ENCODE data around the gene NFU1.

Gene NFU1

DNA sequence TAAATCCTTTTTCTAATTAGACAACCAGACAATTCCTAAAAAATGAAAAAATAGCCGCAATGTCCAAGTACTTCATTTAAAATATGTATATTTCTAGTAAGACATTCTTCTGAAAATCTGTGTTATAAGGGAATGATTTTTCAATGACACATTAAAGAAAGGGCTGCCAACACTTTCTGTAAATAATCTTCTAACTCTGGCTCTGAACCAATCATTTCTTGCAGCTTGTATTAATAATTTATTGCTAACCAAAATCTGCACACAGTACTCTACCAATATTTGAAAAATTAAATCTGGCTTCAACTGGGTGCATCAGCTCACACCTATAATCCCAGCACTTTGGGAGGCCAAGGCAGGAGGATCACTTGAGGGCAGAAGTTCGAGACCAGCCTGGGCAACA is 8.3 kb downstream of the NFU1 start:
- TF ChIP-seq ZNF514 (tag by site-specific recombination; IDR thresholded peaks at IDR 0.05) (no peak), ZNF132 (tag by site-specific recombination; IDR thresholded peaks at IDR 0.05; ENCODE audit: borderline replicate concordance) (no peak), ZNF140 (tag by site-specific recombination; IDR thresholded peaks at IDR 0.05) (no peak), WT1 (tag by site-specific recombination; IDR thresholded peaks at IDR 0.05) (no peak)
- TF ChIP-seq, protein P1, sequence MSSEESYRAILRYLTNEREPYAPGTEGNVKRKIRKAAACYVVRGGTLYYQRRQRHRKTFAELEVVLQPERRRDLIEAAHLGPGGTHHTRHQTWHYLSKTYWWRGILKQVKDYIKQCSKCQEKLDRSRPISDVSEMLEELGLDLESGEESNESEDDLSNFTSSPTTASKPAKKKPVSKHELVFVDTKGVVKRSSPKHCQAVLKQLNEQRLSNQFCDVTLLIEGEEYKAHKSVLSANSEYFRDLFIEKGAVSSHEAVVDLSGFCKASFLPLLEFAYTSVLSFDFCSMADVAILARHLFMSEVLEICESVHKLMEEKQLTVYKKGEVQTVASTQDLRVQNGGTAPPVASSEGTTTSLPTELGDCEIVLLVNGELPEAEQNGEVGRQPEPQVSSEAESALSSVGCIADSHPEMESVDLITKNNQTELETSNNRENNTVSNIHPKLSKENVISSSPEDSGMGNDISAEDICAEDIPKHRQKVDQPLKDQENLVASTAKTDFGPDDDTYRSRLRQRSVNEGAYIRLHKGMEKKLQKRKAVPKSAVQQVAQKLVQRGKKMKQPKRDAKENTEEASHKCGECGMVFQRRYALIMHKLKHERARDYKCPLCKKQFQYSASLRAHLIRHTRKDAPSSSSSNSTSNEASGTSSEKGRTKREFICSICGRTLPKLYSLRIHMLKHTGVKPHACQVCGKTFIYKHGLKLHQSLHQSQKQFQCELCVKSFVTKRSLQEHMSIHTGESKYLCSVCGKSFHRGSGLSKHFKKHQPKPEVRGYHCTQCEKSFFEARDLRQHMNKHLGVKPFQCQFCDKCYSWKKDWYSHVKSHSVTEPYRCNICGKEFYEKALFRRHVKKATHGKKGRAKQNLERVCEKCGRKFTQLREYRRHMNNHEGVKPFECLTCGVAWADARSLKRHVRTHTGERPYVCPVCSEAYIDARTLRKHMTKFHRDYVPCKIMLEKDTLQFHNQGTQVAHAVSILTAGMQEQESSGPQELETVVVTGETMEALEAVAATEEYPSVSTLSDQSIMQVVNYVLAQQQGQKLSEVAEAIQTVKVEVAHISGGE (tag by site-specific recombination; conservative IDR thresholded peaks at IDR 0.05; ENCODE audit: low read depth): no peak
- TF ChIP-seq, protein P2, sequence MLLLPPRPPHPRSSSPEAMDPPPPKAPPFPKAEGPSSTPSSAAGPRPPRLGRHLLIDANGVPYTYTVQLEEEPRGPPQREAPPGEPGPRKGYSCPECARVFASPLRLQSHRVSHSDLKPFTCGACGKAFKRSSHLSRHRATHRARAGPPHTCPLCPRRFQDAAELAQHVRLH (tag by site-specific recombination; IDR thresholded peaks at IDR 0.05): no peak
- TF ChIP-seq, protein P3, sequence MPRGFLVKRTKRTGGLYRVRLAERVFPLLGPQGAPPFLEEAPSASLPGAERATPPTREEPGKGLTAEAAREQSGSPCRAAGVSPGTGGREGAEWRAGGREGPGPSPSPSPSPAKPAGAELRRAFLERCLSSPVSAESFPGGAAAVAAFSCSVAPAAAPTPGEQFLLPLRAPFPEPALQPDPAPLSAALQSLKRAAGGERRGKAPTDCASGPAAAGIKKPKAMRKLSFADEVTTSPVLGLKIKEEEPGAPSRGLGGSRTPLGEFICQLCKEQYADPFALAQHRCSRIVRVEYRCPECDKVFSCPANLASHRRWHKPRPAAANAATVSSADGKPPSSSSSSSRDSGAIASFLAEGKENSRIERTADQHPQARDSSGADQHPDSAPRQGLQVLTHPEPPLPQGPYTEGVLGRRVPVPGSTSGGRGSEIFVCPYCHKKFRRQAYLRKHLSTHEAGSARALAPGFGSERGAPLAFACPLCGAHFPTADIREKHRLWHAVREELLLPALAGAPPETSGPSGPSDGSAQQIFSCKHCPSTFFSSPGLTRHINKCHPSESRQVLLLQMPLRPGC (tag by site-specific recombination; IDR thresholded peaks at IDR 0.05): no peak
- Histone ChIP-seq H3K27ac (ENCODE audit: extremely low read depth, low read depth, low read length) (no peak overlapping the region), H3K4me1 (ENCODE audit: control insufficient read depth, insufficient read depth, low read length) (no peaks in the 10 kb centered on the region), H3K4me3 (ENCODE audit: low read depth, low read length) (no peak overlapping the region), H3K36me3 (ENCODE audit: control insufficient read depth in 2 of 2, insufficient read depth in 1 of 2, low read length in 2 of 2) (peaks cover 47 to 54% of the 10 kb centered on the region in 2 experiments), H3K9me3 (ENCODE audit: control insufficient read depth, insufficient read depth, low read depth, low read length) (no peaks in the 10 kb centered on the region)
- POLR2A ChIA-PET: interaction anchor here (0.6 kb wide), 1 partner anchor 1222 kb away, joined by 3 read pairs; no protein-coding TSS in a partner anchor
- CTCF ChIA-PET: interaction anchor here (0.7 to 1.4 kb wide), 2 partner anchors 8 to 9 kb away, joined by 4 read pairs; no protein-coding TSS in a partner anchor

DNA sequence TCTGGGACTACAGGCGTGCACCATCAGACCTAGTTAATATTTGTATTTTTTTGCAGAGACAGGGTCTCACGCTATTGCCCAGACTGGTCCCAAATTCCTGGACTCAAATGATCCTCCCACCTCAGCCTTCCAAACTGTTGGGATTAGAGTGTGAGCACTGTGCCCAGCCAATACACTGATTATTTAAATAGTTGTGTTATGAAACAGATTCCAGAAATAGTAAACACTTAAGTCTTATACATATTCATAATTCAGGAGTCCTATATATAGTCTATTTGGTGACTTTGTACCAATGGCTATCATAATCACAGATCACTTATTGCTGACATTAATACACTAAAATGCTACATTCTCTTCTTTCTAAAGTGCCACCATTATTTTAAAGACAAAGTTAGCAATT is 12.8 kb downstream of the NFU1 start:
- POLR2A ChIA-PET: no interaction called here
- CTCF ChIA-PET: no interaction called here
- Histone ChIP-seq H3K4me3 (ENCODE audit: low read depth, low read length) (no peak overlapping the region), H3K36me3 (ENCODE audit: control insufficient read depth in 2 of 2, insufficient read depth in 1 of 2, low read length in 2 of 2) (peaks cover 45 to 56% of the 10 kb centered on the region in 2 experiments), H3K27ac (ENCODE audit: extremely low read depth, low read depth, low read length) (no peak overlapping the region), H3K9me3 (ENCODE audit: control insufficient read depth, insufficient read depth, low read depth, low read length) (no peaks in the 10 kb centered on the region), H3K4me1 (ENCODE audit: control insufficient read depth, insufficient read depth, low read length) (no peaks in the 10 kb centered on the region)
- TF ChIP-seq SETDB1 (IDR thresholded peaks at IDR 0.05; ENCODE audit: insufficient read length, low read length) (no peak), GLI4 (tag by site-specific recombination; IDR thresholded peaks at IDR 0.05) (no peak), ZNF341 (tag by site-specific recombination; IDR thresholded peaks at IDR 0.05; ENCODE audit: low read depth) (no peak), ZNF223 (tag by site-specific recombination; IDR thresholded peaks at IDR 0.05) (no peak)

DNA sequence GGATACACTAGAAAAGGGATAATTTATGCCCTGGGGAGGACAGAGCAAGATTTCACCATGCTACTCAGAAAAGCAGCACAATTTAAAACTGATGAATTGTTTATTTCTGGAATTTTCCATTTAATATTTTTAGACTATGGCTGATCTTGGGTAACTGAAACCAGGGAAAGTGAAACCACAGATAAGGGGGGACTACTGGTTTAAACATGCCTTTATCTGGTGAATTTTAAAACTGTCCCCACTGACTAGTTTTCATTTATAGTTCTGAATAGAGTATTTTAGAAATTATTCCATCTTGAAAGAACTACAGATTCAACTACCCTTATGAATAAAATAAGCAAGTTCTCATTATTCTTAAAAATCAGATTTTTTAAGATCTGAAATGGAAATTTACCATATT is 15.0 kb downstream of the NFU1 start:
- TF ChIP-seq, protein P4, sequence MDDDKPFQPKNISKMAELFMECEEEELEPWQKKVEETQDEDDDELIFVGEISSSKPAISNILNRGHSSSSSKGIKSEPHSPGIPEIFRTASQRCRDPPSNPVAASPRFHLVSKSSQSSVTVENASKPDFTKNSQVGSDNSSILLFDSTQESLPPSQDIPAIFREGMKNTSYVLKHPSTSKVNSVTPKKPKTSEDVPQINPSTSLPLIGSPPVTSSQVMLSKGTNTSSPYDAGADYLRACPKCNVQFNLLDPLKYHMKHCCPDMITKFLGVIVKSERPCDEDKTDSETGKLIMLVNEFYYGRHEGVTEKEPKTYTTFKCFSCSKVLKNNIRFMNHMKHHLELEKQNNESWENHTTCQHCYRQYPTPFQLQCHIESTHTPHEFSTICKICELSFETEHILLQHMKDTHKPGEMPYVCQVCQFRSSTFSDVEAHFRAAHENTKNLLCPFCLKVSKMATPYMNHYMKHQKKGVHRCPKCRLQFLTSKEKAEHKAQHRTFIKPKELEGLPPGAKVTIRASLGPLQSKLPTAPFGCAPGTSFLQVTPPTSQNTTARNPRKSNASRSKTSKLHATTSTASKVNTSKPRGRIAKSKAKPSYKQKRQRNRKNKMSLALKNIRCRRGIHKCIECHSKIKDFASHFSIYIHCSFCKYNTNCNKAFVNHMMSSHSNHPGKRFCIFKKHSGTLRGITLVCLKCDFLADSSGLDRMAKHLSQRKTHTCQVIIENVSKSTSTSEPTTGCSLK (tag by site-specific recombination; IDR thresholded peaks at IDR 0.05): no peak
- no peak for TF ChIP-seq ZNF433 (tag by site-specific recombination; IDR thresholded peaks at IDR 0.05; ENCODE audit: low read depth)
- TF ChIP-seq ZNF354C (tag by site-specific recombination; IDR thresholded peaks at IDR 0.05; ENCODE audit: borderline replicate concordance, low read depth): no peak
- TF ChIP-seq ZNF501 (tag by site-specific recombination; IDR thresholded peaks at IDR 0.05): no peak
- TF ChIP-seq ZNF596 (tag by site-specific recombination; IDR thresholded peaks at IDR 0.05): no peak
- TF ChIP-seq, protein P5, sequence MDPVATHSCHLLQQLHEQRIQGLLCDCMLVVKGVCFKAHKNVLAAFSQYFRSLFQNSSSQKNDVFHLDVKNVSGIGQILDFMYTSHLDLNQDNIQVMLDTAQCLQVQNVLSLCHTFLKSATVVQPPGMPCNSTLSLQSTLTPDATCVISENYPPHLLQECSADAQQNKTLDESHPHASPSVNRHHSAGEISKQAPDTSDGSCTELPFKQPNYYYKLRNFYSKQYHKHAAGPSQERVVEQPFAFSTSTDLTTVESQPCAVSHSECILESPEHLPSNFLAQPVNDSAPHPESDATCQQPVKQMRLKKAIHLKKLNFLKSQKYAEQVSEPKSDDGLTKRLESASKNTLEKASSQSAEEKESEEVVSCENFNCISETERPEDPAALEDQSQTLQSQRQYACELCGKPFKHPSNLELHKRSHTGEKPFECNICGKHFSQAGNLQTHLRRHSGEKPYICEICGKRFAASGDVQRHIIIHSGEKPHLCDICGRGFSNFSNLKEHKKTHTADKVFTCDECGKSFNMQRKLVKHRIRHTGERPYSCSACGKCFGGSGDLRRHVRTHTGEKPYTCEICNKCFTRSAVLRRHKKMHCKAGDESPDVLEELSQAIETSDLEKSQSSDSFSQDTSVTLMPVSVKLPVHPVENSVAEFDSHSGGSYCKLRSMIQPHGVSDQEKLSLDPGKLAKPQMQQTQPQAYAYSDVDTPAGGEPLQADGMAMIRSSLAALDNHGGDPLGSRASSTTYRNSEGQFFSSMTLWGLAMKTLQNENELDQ (tag by site-specific recombination; IDR thresholded peaks at IDR 0.05; ENCODE audit: low read depth): no peak
- no peak for TF ChIP-seq ZNF785 (tag by site-specific recombination; IDR thresholded peaks at IDR 0.05)
- TF ChIP-seq ZSCAN16 (tag by site-specific recombination; IDR thresholded peaks at IDR 0.05): no peak
- TF ChIP-seq SP7 (tag by site-specific recombination; IDR thresholded peaks at IDR 0.05): no peak
- TF ChIP-seq TRIM28 (IDR thresholded peaks at IDR 0.05; ENCODE audit: borderline replicate concordance, low read length): no peak
- Histone ChIP-seq H3K27ac (ENCODE audit: extremely low read depth, low read depth, low read length) (no peak overlapping the region), H3K4me3 (ENCODE audit: low read depth, low read length) (no peak overlapping the region), H3K36me3 (ENCODE audit: control insufficient read depth in 2 of 2, insufficient read depth in 1 of 2, low read length in 2 of 2) (peaks cover 47 to 58% of the 10 kb centered on the region in 2 experiments), H3K4me1 (ENCODE audit: control insufficient read depth, insufficient read depth, low read length) (no peaks in the 10 kb centered on the region), H3K9me3 (ENCODE audit: control insufficient read depth, insufficient read depth, low read depth, low read length) (no peaks in the 10 kb centered on the region)
- ChIA-PET CTCF (no interaction called here), POLR2A (interaction anchor here (1.2 kb wide), 1 partner anchor 15 kb away, joined by 3 read pairs; the partner anchor contains the start of gene NFU1)
